HuH-7 (cell line): ENCODE results near the gene CAMTA1.

Source experiments
- DNase-seq: peaks from one replicate; pipeline ENCODE4 v3.0.0; 2011; ENCODE audit warnings: low spot score

The CAMTA1 gene

DNA sequence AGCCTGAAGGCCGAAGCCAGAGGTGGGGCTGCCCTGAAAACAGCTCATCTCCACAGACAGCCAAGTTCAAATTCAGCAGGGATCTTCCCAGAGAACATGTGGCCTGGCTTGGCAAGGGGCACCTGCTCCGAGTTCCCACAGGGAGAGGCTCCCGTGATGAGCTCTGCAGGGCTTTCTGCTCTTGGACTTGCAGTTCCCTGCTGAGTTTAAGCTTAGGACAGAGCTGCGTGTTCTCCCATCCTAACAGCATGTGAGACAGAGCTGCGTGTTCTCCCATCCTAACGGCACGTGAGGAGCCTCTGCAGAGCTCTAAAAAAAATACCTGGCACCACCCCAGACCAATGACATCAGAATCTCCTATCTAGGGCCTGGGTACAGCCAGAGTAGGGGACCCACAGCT lies 872.8 kb downstream of the CAMTA1 start:
- no peak for DNase-seq

GRCh38 chr1:7659514-7659913 lies 874.3 kb downstream of the CAMTA1 start:
- DNase-seq: no peak

- no peak for DNase-seq
Observed at GRCh38 chr1:7663451-7664146, 878.3 kb downstream of the CAMTA1 start.

- DNase-seq: no peak
Observed at GRCh38 chr1:7664147-7664892, 879.1 kb downstream of the CAMTA1 start.

DNA sequence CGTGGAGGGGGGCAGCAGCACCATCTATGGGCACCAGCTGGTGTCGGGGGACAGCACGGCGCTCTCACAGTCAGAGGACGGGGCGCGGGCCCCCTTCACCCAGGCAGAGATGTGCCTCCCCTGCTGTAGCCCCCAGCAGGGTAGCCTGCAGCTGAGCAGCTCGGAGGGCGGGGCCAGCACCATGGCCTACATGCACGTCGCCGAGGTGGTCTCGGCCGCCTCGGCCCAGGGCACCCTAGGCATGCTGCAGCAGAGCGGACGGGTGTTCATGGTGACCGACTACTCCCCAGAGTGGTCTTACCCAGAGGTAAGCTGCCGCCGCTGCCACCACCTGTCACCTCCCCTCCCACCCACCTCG lies 879.6 kb downstream of the CAMTA1 start:
- DNase-seq: no peak

- no peak for DNase-seq
Observed at GRCh38 chr1:7666249-7666648, 881.0 kb downstream of the CAMTA1 start.

- no peak for DNase-seq
Observed at GRCh38 chr1:7667159-7667558, 881.9 kb downstream of the CAMTA1 start.

- peak; percentile 84 for DNase-seq
Observed at GRCh38 chr1:7667625-7668218, 882.5 kb downstream of the CAMTA1 start.

GRCh38 chr1:7669559-7670311 lies 884.5 kb downstream of the CAMTA1 start:
- peak; percentile 82 for DNase-seq

- no peak for DNase-seq
Observed at GRCh38 chr1:7670334-7671145, 885.3 kb downstream of the CAMTA1 start.

DNA sequence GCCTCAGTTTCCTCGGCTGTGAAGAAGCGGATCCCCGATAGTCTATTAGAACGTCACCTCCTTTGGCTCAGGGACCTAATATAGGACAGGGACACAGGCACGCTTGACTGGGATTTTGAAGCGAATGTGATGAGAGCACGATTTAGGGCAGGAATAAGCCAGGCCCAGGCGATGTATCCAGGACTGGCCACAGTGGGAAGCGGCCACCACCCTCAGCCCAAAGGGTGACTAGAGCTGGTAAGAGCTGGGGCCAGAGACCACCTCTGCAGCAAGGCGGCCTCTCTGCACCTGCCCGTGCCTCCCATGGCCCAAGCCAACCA lies 885.9 kb downstream of the CAMTA1 start:
- no peak for DNase-seq

DNA sequence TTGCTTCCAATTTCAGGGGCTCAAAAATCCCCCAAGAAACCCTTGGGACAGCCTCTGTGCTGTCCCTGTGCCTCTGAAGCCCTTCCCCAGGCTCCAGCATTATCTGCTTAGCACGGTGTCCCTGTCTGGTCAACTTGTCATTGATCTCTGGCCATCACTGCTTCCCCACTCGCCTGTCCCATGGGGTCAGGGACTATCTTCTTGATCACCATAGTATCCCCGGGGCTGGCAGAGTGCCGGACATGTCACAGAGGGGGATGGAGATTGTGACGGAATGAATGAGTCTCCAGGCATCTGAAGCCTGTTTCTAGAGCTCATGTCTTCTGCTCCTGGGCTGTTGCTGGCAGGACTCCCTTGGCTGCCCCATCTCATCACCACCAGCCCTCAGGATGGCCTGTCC lies 886.4 kb downstream of the CAMTA1 start:
- DNase-seq: no peak

DNA sequence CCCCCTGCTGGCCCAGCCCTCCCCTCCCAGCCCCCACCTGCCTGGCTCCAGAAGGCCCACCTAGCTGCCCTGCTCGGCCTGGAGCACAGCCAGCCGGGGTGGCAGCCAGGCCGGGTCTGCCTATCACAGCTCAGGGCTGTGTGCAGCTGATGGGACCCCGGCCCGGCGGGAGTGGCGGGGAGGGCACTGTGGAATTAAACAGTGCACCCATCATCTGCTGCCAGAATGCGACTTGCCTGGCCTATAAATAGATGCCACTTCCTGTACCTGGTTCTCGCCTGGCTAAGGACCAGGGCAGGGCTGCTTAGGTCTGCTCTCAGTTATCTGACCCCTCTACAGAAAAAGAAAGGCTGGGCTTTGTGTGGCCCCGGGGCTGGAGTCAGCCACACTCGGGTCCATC lies 887.6 kb downstream of the CAMTA1 start:
- no peak for DNase-seq

- no peak for DNase-seq
Observed at GRCh38 chr1:7674972-7675371, 889.7 kb downstream of the CAMTA1 start.

GRCh38 chr1:7675431-7676273 lies 890.4 kb downstream of the CAMTA1 start:
- DNase-seq: no peak

- DNase-seq: no peak
Observed at GRCh38 chr1:7676274-7676945, 891.2 kb downstream of the CAMTA1 start.

DNA sequence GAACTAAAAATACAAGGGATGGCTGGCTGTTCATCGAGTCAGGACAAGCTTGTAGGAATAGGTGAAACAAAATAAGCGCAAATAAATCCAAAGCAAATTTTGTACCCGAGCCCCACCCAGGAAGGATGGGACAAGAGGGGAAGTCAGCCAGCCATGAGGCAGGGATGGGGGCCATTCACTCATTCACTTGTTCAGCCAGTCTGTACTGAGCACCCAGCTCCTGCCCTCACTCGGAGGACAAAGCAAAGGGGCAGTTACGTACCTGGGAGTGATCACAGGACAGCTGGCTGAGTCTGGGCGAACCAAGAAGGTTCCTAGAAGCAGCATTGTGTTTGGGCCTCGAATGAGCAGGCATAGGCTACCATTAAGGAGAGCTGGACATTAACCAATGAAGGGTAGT lies 891.9 kb downstream of the CAMTA1 start:
- DNase-seq: no peak

DNA sequence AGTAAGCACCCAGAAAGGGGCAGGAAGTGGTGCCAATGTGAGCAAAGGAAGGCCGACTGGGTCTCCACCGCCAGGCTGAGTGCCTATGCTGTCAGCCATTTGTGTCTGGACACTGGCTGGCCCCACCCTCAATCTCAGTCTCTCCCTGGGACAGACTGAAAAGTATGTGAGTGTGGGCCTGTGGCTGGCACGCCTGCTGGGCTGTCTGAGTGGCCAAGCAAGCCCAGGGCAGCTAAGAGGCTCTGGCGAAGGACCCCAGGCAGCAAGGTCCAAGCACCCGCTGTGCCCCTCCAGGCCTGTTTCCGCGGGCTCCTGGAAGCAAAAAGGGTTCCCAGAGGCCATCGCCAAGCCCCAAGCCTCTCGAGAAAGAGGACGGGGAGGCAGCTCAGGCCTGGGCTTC lies 892.6 kb downstream of the CAMTA1 start:
- no peak for DNase-seq

DNA sequence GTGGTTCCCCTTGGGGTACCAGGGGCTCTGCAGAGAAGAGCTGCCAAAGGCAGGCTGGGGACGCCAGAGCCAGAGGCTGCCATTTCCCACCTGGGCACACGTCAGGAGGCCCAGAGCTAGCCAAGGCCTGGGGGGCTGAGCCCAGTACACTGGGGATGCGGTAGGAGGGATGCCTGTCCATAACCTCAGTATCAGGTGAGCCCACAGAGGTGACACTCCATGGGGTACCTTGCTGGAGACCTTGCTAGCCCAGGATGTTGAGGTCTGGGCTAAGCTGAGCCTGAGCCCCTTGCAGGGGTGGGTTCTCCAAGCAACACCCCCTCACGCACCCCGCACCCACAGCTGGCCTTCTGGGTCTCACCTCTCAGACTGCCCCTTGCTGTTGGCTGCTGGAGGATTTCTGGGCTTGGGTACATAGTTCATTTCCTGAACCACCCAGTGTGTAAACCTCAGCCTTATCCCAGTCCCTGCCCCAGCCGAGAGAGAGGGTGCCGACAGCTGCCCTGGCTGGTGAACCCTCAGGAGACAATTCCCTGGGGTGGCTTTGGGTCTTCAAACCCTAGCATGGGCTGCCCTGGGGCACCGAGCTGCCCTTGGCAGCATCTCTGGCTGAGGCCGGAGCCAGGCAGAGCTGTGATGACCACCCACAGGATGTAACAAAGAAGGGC lies 893.4 kb downstream of the CAMTA1 start:
- DNase-seq: no peak
